CD4-positive, alpha-beta T cell treated with Interleukin-17A for 4 hours (primary cell): ENCODE results near the gene PADI4.
"Not testable (repeated sequence)": the region's sequence is repeated elsewhere in the genome, so short reads cannot be mapped to it uniquely, and the experiment has no call there.

Experiments
- DNase-seq: peaks from one replicate; pipeline ENCODE4 v3.0.0-alpha.2; 2020; ENCODE audit warnings: mixed read lengths

PADI4 gene

DNA sequence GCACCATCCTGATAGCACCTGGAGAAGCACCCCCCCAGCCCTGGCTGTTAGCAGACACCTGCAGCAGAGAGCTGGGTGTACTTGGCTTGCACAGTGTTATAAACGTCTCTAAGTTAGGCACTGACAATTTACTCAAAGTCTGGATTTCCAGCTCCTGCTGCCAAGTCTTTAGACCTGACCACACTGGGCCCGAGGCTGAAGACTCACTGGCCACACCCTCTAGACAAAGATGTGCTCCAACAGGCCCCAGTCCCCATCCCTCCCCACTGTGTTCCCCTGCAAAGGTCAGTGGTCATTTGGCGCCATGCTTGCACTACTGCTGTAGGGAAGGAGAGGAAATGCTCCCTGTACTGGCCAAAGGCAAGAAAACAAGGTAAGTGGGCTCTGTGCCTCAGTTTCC, 95.1 kb downstream of the PADI4 start:
- no peak for DNase-seq

DNA sequence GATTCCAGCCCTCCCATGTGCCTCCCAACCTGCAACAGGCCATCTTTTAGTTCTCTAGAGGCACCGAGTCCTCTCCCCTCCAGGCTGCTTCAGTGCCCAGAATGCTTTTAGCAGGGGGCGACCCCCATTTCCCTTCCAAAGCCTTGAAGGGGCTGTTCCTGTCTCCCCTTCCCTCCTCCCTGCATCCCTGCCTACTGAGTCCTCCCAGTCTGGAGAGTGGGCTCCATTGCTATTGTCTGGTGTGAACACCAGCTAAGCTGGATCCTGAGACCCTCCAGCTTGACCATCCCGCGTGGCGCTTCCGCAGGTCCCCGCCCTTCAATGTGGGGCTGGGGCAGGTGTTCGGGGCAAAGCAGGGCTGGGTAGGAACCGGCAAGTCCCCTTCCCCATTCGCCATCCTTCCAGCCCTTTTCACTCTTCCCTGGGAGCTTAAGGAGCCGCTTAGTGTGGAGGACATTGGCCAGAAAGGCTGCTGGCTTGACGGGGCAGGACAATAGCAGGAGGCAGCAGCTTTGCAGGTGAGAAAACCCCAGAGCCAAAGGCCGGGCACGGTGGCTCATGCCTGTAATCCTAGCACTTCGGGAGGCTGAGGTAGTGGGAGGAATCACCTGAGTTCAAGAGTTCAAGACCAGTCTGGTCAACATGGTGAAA, 96.2 kb downstream of the PADI4 start:
- DNase-seq, result no peak

DNA sequence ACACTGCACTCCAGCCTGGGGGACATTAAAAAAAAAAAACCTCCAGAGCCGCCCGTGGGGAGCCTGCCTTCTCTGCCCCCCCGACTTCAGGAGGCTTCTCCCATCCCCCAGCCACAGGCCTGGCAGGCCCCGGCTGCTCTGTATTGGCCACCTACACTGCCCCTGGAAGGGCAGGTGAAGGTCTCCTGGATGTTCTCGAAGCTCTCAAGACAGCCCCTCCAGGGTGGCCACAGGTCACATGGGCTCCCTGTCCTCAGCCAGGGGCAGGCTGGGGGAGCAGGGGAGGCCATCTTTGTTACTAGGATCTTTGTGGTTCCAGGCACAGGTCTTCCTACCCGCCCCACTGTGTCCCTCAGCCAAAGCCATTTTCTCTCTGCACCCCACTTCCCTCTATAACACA, 96.8 kb downstream of the PADI4 start:
- DNase-seq, result no peak

DNA sequence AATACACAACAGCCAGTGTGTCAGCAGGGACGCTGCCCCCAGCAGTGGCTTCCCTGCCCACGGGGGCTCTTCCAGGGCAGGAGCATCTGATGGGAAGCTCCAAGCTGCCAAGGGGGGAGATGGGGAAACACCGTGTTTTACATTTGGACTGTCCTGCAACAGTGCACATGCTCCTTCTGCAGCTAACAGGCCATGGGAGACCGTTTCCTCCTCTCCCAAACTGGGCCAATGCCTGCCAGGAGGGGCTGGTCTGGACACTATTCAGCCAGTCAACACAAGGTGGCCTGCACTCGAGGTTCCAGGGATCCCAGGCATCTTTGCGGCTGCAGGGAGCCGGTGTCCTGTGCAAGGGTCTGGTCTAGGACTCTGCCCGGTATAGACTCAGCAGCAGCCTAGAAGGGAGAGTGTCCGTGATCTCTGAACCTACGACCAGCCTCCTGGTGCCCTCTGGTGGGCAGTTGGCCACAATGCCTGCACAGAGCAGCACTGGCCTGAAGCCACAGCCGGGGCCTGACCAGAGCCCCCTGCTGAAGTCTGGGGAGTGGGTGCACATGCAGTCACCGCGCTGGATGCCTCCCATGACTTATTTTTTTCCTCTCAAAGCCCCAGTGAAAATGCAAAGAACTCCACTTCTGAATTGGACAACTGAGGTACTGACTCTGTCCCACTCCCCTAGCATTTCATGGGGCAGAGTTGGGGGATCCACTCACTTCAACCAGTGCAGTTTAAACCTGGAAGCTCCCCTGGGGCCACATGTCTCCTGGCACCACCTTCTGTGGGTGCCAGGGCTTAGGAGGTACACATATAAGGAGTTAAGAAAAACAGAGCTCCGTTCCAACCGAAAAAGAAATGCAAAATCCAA, 98.1 kb downstream of the PADI4 start:
- DNase-seq, result peak; percentile 53

DNA sequence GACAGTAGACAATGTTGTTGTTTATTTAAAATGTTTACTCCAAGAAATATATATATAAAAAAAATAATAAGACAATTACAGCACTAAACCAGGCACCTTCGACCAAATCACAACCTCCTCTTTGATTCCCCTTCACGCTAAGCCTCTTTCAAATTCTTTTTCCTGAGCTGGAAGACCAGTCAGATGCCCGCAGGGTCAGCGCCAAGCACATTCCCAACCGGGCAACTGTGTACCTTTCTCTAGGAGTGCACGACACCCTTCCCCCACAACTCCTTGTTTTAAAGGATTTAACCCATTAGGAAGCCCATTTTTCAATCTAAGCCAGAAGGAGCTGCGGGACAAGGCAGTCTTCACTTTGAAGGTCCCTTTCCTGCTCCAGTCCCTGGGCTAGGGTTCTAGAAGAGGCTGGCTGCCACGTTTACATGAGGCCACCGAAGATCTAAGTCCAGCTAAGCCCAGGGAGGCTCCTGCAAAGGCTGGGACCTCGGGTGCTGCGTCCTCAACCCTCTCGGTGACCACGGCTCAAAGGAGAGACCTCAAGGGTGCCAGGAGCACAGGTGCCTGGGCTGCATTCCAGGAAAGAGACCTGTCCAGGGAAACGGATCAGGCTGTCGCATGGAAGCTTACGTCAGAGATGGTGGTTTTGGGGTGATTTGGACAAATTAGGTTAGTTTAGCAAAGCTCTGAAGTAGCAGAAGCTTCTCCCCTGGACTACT, 98.9 kb downstream of the PADI4 start:
- not testable (repeated sequence) for DNase-seq

DNA sequence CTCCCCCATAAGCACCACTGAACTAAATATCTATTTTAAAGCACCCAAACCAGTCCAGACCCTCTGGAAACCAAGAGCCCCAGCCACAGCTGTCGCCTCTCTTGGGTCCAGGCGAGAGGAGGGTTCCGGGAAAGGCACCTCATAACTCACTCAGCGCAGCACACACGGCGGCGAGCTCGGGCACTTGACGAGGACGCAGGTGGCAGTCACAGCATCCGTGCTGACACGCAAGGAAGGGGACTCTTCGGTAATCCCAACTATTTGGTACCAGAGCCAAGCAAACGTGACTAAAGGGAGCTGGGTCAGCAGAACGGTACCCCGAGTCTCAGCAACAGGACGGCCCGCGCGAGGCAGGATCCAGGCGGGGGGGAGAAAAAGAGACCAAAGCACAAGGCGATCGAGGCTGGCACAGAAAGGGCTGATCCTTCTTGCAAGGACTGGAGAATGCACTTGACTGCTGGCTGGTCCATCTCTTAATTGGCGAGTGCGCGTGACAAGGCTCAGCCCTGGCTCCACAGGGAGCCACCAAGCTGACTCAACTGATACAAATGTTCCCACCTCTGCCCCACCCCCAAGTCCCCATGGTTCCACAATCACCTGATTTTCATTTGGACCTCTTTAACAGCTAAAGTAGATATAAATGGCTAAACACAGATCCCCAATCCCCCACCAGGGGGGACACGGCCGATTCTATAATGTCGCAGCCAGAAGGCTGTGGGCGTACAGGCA, 100.0 kb downstream of the PADI4 start:
- DNase-seq, result not testable (repeated sequence)

DNA sequence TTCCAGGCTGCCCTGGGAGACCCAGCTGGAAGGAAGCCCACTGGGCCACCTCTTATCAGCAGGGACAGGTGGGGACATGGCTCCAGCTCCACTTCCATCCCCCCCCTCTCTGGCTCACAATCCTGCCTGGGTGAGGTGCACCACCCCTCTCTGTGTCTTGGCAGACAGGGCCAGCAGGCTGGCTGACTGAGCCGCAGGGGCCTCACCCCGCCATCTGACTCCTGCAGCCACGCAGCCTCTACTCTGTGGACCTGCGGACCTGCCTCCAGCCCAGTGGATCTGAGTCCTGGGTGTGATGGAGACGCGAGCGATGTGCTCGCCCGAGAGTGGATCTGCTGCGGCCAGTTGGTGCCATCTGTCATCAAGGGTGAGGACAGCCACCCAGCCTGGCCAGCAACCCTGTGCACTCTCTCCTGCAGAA, 101.4 kb downstream of the PADI4 start:
- no peak for DNase-seq

DNA sequence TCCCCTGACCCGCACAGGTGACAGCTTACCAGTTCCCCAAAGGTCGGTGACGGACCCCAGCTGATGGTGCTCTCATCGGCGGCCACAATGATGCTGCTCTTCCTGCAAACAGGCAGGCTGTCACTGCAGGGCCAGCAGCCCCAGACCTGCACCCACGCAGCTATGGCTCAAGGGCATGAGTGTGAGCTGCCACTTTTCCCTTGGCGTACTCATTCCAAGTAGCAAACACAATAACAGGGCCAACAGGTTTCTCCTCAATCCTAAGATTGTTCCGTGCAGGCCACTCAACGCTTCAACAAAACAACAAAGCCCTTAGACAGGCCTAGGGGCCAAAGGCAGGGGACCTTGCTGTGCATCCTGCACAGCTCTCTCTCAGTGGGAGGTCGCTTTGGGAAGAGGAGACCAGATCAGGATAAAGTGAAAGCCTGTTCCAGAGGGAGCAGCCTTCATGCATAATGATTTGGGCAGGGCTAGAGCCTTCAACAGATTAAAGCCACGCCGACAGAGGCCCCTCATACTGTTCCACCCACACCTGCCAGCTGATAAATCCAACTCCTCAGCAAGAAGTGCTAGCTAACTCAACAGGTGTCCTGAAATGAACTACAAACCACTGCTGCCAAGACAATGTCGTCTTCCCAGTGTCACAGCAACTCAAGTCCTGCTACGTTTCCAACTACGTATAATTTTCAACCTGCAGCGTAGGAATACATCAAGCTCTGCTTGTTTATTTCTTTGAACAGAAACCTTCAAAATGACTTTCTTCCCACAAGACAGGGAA, 104.3 kb downstream of the PADI4 start:
- DNase-seq, result no peak
